Measurements from ENCODE around the gene MAP3K10. TPM values are rescaled to one million over a fixed set of nuclear protein-coding genes. Genes with fewer than 3 reads are reported as not detected.

Gene MAP3K10
- total and polyA plus RNA-seq, 9 of the 15 experiments (the other 6 are each of a cell fraction or from before 2014, with no cell fraction given), result 0.01 to 8.0 (median 2.7) TPM; not detected in 1

DNA sequence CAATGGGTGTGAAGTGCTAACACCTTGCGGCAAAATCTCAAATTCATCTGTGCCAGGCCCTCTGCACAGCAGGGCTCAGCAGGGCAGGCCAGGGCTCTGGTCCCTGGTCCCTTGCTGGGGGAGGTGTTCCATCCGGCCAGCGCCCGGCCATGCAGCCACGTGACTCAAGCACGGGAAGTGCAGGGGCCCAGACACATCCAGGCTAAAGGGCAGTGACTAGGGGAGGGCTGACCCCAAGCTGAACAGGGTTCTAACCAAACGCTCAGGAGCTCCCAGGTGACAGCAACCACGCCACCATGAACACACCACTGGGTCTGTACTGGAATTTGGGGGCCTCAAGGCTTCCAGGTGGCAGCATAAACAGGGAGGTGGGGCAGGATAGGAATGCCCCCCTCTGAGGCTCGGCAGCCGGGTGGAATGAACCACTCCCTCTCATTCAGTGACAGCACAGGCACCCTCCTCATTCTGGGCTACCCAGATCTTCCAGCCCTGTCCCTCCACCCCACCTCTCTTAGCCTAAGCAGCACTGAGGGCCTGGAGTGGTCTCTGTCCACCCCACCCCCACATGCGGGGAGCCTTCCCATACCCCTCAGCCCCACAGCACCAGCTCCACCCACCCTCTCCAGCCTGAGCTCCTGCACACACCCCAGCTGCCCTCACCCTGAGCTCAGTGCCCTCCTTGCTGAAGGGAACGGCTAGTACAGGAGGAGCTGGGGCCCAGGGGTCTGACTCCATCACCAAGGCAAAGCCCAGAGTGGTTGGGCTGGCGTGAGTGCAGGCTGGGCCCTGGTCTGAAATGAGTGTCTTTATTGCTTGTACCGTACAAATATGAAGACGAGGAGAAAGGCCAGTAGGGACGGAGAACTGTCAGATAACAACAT is 40.6 kb downstream of the MAP3K10 start (continued):
- TF ChIP-seq, protein P1, sequence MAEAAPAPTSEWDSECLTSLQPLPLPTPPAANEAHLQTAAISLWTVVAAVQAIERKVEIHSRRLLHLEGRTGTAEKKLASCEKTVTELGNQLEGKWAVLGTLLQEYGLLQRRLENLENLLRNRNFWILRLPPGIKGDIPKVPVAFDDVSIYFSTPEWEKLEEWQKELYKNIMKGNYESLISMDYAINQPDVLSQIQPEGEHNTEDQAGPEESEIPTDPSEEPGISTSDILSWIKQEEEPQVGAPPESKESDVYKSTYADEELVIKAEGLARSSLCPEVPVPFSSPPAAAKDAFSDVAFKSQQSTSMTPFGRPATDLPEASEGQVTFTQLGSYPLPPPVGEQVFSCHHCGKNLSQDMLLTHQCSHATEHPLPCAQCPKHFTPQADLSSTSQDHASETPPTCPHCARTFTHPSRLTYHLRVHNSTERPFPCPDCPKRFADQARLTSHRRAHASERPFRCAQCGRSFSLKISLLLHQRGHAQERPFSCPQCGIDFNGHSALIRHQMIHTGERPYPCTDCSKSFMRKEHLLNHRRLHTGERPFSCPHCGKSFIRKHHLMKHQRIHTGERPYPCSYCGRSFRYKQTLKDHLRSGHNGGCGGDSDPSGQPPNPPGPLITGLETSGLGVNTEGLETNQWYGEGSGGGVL (CRISPR knock-in tag; IDR thresholded peaks at IDR 0.05), result no peak
- peak; percentile 26; the same call in 1 of the 2 replicates for TF ChIP-seq NFRKB (IDR thresholded peaks at IDR 0.05; ENCODE audit: low read depth)
- TF ChIP-seq SREBF1 (IDR thresholded peaks at IDR 0.05; ENCODE audit: borderline replicate concordance, low read depth, low read length), result no peak
- TF ChIP-seq MCM3 (IDR thresholded peaks at IDR 0.05), result no peak
- peak in 1 of 2 experiments; percentile 58; a peak in 1 of 4 replicates for TF ChIP-seq HDAC1 (IDR thresholded peaks at IDR 0.05)
- no peak for TF ChIP-seq ASH1L (IDR thresholded peaks at IDR 0.05; ENCODE audit: borderline replicate concordance, low read depth, partially characterized antibody)
- no peak for TF ChIP-seq RBBP5 (IDR thresholded peaks at IDR 0.05; ENCODE audit: borderline replicate concordance, insufficient read depth, low read length, poor library complexity, severe bottlenecking)
- TF ChIP-seq GTF2A2 (tag; IDR thresholded peaks at IDR 0.05), result no peak
- TF ChIP-seq HNRNPUL1 (IDR thresholded peaks at IDR 0.05; ENCODE audit: low read length), result no peak
- no peak for TF ChIP-seq CHD4 (IDR thresholded peaks at IDR 0.05; ENCODE audit: insufficient read depth, insufficient replicate concordance, low read depth, low read length, poor library complexity, severe bottlenecking)
- no peak for TF ChIP-seq C11orf30 (IDR thresholded peaks at IDR 0.05; ENCODE audit: low read depth)
- TF ChIP-seq XRCC3 (IDR thresholded peaks at IDR 0.05), result no peak
- TF ChIP-seq, protein P2, sequence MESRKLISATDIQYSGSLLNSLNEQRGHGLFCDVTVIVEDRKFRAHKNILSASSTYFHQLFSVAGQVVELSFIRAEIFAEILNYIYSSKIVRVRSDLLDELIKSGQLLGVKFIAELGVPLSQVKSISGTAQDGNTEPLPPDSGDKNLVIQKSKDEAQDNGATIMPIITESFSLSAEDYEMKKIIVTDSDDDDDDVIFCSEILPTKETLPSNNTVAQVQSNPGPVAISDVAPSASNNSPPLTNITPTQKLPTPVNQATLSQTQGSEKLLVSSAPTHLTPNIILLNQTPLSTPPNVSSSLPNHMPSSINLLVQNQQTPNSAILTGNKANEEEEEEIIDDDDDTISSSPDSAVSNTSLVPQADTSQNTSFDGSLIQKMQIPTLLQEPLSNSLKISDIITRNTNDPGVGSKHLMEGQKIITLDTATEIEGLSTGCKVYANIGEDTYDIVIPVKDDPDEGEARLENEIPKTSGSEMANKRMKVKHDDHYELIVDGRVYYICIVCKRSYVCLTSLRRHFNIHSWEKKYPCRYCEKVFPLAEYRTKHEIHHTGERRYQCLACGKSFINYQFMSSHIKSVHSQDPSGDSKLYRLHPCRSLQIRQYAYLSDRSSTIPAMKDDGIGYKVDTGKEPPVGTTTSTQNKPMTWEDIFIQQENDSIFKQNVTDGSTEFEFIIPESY (CRISPR knock-in tag; IDR thresholded peaks at IDR 0.05), result no peak
- TF ChIP-seq CHD1 (IDR thresholded peaks at IDR 0.05; ENCODE audit: low read length), result no peak
- TF ChIP-seq ZNF384 (IDR thresholded peaks at IDR 0.05; ENCODE audit: low read depth, low read length), result no peak
- TF ChIP-seq, protein P3, sequence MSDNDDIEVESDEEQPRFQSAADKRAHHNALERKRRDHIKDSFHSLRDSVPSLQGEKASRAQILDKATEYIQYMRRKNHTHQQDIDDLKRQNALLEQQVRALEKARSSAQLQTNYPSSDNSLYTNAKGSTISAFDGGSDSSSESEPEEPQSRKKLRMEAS (CRISPR knock-in tag; IDR thresholded peaks at IDR 0.05), result peak; percentile 48
- TF ChIP-seq, protein P4, sequence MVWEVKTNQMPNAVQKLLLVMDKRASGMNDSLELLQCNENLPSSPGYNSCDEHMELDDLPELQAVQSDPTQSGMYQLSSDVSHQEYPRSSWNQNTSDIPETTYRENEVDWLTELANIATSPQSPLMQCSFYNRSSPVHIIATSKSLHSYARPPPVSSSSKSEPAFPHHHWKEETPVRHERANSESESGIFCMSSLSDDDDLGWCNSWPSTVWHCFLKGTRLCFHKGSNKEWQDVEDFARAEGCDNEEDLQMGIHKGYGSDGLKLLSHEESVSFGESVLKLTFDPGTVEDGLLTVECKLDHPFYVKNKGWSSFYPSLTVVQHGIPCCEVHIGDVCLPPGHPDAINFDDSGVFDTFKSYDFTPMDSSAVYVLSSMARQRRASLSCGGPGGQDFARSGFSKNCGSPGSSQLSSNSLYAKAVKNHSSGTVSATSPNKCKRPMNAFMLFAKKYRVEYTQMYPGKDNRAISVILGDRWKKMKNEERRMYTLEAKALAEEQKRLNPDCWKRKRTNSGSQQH (CRISPR knock-in tag; IDR thresholded peaks at IDR 0.05), result 0 out of 2 replicates have a peak, but pooled peaks have one; percentile 11
- no peak for TF ChIP-seq PPARD (CRISPR knock-in tag; IDR thresholded peaks at IDR 0.05)
- no peak for TF ChIP-seq EHMT2 (IDR thresholded peaks at IDR 0.05)
- no peak for TF ChIP-seq RBM25 (IDR thresholded peaks at IDR 0.05; ENCODE audit: low read depth, low read length, severe bottlenecking)
- TF ChIP-seq PRPF4 (IDR thresholded peaks at IDR 0.05; ENCODE audit: insufficient read depth, low read depth, low read length, poor library complexity, severe bottlenecking), result no peak
- TF ChIP-seq RAD21 (CRISPR knock-in tag; conservative IDR thresholded peaks at IDR 0.05 in 1 of 2, IDR thresholded peaks at IDR 0.05 in 1 of 2), result no peak

All from K562 (cell line).